Lower leg skin (tissue), 3 donors: ENCODE data around the gene SEMA4A.

ENCODE experiments used
- CTCF ChIP-seq, 3 donors: fragments of 450-650 bp; IDR thresholded peaks; one replicate each; pipeline ENCODE4 v1.5.1; 2016; ENCODE audit warnings: antibody characterized with exemption in 3 of 3, mild to moderate bottlenecking in 3 of 3, moderate library complexity in 2 of 3
- POLR2A ChIP-seq, 2 donors: fragments of 450-650 bp; IDR thresholded peaks; one replicate each; pipeline ENCODE4 v1.6.1; 2016 to 2017; ENCODE audit warnings: antibody characterized with exemption in 2 of 2, mild to moderate bottlenecking in 1 of 2, moderate library complexity in 1 of 2

- TF ChIP-seq CTCF (IDR thresholded peaks at IDR 0.05) (no peak), POLR2A (IDR thresholded peaks at IDR 0.05) (no peak)
These were observed 27.2 kb upstream of the SEMA4A start for GRCh38 chr1:156126043-156126629.
